GM19238 (cell line): ENCODE data around the gene TNFRSF18.
"Not testable (repeated sequence)": the region's sequence is repeated elsewhere in the genome, so short reads cannot be mapped to it uniquely, and the experiment has no call there.

Source experiments
- DNase-seq: peaks from one replicate; pipeline ENCODE4 v3.0.0; 2011; ENCODE audit warnings: low spot score; ENCODE audit not compliant: insufficient read length

Gene TNFRSF18

GRCh38 chr1:1206376-1206965 lies at the start of gene TNFRSF18:
TSS of gene TNFRSF18 (minus strand) at chr1:1206592. CDS start at chr1:1206571, 21 bp downstream.
- no peak for DNase-seq

DNA sequence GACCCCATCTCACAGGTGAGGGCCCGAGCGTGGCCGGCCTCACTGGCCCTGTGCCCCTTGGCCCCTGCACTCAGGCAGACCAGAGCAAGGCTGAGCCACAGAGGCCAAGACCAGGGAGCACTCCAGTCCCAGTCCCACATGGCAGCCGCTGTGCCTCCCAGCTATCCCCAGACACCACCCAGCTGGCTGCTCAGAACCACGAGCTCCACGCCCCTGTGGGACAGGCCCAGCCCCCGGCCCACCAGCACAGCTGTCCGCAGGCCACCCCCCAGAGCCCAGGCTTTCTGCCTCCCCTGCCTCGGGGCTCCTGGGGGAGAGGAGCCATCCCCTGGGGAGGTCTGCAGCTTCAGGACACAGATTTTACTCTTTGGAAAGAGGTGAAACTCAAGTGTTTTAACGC lies 49.2 kb upstream of the TNFRSF18 start:
- no peak for DNase-seq

- DNase-seq = no peak
Observed at GRCh38 chr1:1255078-1255477, 48.7 kb upstream of the TNFRSF18 start.

- DNase-seq = no peak
Observed at GRCh38 chr1:1254667-1254998, 48.2 kb upstream of the TNFRSF18 start.

GRCh38 chr1:1253972-1254666 lies 47.7 kb upstream of the TNFRSF18 start:
- DNase-seq = no peak

GRCh38 chr1:1253314-1253713 lies 46.9 kb upstream of the TNFRSF18 start:
- no peak for DNase-seq

GRCh38 chr1:1250786-1251284 lies 44.4 kb upstream of the TNFRSF18 start:
- peak; percentile 71 for DNase-seq

DNA sequence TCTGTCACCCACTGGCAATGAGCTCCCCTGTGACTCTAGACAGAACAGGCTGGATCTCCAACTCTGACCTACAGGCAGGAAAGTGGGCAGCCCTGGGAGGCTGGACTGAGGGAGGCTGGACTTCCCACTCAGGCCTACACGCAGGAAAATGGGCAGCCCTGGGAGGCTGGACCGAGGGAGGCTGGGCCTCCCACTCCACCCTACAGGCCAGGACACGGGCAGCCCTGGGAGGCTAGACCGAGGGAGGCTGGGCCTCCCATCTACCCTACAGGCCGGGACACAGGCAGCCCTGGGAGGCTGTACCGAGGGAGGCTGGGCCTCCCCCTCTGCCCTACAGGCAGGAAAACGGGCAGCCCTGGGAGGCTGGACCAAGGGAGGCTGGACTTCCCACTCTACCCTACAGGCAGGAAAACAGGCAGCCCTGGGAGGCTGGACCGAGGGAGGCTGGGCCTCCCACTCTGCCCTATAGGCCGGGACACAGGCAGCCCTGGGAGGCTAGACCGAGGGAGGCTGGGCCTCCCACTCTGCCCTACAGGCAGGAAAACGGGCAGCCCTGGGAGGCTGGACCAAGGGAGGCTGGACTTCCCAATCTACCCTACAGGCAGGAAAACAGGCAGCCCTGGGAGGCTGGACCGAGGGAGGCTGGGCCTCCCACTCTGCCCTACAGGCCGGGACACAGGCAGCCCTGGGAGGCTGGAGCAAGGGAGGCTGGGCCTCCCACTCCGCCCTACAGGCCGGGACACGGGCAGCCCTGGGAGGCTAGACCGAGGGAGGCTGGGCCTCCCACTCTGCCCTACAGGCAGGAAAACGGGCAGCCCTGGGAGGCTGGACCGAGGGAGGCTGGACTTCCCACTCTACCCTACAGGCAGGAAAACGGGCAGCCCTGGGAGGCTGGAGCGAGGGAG lies 41.9 kb upstream of the TNFRSF18 start:
- DNase-seq = not testable (repeated sequence)

GRCh38 chr1:1247341-1247913 lies 41.0 kb upstream of the TNFRSF18 start:
- DNase-seq = no peak

DNA sequence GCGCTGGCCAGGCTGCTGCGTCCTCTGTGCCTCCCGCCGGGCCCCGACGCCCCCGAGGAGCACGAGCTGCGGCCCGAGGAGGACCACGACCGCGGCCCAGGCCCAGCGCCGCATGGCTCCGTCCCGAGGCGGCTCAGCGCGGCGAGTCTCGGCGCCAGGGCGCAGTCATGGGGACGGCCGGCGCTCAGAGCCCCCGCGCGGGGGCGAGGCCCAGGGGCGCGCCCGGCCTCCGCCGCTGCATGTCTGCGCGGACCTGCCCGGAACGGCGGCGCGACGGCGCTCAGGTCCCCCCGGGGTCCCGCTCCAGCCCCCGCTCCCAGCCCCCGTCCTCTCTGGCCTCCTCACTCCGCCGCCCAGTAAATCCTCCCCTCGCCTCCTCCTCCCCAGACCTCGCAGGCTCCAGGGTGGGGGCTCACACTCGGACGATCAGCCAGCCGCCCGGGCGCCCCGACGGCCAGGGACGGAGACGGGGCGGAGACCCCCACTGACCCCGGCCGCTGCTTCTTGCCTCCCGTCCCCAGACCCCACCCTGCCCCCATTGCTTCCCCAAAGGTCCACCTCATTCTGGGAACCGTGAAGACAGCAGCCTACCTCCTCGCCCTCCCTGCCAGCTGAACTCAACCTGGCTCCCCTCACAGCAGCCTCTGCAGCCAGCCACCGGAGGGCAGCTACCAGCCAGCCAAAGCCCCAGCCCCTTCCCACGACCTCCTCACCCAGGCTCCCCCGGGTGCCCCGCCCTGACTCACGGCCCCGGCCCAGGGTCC lies 40.4 kb upstream of the TNFRSF18 start, which contains the start of gene C1QTNF12:
Gene C1QTNF12 (minus strand): TSS at position 146 of the 764 bp plus-strand sequence. CDS start 32 bp downstream, at position 114.
- no peak for DNase-seq

GRCh38 chr1:1245817-1246576 lies 39.6 kb upstream of the TNFRSF18 start:
- DNase-seq = no peak

- DNase-seq = no peak
Observed at GRCh38 chr1:1245178-1245816, 38.9 kb upstream of the TNFRSF18 start.

- no peak for DNase-seq
Observed at GRCh38 chr1:1244192-1244811, 37.9 kb upstream of the TNFRSF18 start.

- no peak for DNase-seq
Observed at GRCh38 chr1:1243807-1244191, 37.4 kb upstream of the TNFRSF18 start.

- no peak for DNase-seq
Observed at GRCh38 chr1:1243266-1243660, 36.9 kb upstream of the TNFRSF18 start.

GRCh38 chr1:1242461-1243265 lies 36.3 kb upstream of the TNFRSF18 start:
- DNase-seq = no peak

DNA sequence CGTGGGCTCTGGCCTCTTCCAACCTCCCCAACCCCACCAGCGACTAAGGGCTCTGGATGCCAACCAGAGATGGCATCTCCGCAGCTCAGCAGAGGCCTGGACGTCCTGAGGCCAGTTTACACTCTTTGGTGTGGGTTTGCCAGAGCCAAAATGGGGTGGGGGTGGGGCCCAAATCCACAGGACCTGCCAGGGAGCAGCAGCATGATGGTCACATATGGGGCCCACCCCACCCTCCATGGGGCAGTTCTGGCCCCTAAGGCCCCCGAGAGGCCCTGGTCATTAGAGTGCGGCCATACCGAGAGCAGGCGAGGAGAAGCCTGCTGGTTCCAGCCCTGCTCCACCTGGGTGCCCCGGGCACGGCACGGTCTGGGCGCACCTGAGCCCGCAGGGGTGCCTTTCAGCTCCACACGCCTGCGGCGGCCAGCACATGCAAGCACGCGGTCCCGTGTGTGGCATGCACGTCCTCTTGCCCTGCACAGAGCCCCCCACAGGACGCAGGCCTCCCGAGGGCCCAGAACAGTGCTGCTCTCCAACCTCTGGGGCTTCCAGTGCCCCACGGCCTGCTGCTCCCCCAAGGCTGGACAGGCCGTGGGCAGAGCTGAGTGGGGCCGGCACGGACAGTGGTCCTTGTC lies 35.3 kb upstream of the TNFRSF18 start:
- DNase-seq = no peak
